Endodermal cell (in vitro differentiated cells): Measurements from ENCODE around the gene CDH26. TPM values are rescaled to one million over a fixed set of nuclear protein-coding genes. Genes with fewer than 3 reads are reported as not detected.
A peak's percentile ranks its signal among the peaks of the same experiment; 100 is the strongest.

Source experiments
- DNase-seq: peaks from one replicate; pipeline ENCODE4 v3.0.0-alpha.2; 2017
- H3K27ac ChIP-seq: 2 replicates; pipeline ENCODE4 v1.5.1; 2013; ENCODE audit warnings: mild to moderate bottlenecking, low read depth, low read length, moderate library complexity
- H3K27me3 ChIP-seq: 2 replicates; pipeline ENCODE4 v1.6.1; 2013; ENCODE audit warnings: mild to moderate bottlenecking, low read length, moderate library complexity; ENCODE audit not compliant: insufficient read depth, control insufficient read depth, poor library complexity, severe bottlenecking
- H3K36me3 ChIP-seq: 2 replicates; pipeline ENCODE4 v1.7.0; 2013; ENCODE audit warnings: mild to moderate bottlenecking, low read length, moderate library complexity; ENCODE audit not compliant: control insufficient read depth, insufficient read depth
- H3K4me1 ChIP-seq: one replicate; pipeline ENCODE4 v1.7.0; 2013; ENCODE audit warnings: low read length; ENCODE audit not compliant: control insufficient read depth, insufficient read depth
- H3K4me3 ChIP-seq: 2 replicates; pipeline ENCODE4 v1.5.1; 2013; ENCODE audit warnings: mild to moderate bottlenecking, low read length, moderate library complexity
- H3K9ac ChIP-seq: 2 replicates; pipeline ENCODE4 v1.6.1; 2013; ENCODE audit warnings: mild to moderate bottlenecking, low read length, moderate library complexity; ENCODE audit not compliant: poor library complexity, severe bottlenecking; ENCODE audit errors: extremely low read depth
- H3K9me3 ChIP-seq: 2 replicates; pipeline ENCODE4 v1.6.1; 2013; ENCODE audit warnings: mild to moderate bottlenecking, low read length, moderate library complexity; ENCODE audit not compliant: control insufficient read depth
- H3K27ac Mint-ChIP-seq: 2 replicates; pipeline ENCODE4 v1.8.0; 2020; ENCODE audit warnings: mixed read lengths
- H3K27me3 Mint-ChIP-seq: 2 replicates; pipeline ENCODE4 v1.8.0; 2021; ENCODE audit warnings: mild to moderate bottlenecking, mixed read lengths; ENCODE audit not compliant: insufficient read depth
- H3K36me3 Mint-ChIP-seq: 2 replicates; pipeline ENCODE4 v1.8.0; 2020; ENCODE audit warnings: low read depth, mixed read lengths
- H3K4me1 Mint-ChIP-seq: 2 replicates; pipeline ENCODE4 v1.8.0; 2020; ENCODE audit warnings: mixed read lengths
- H3K4me3 Mint-ChIP-seq: 2 replicates; pipeline ENCODE4 v1.8.0; 2020; ENCODE audit warnings: mild to moderate bottlenecking, moderate library complexity, mixed read lengths
- H3K9me3 Mint-ChIP-seq: 2 replicates; pipeline ENCODE4 v1.8.0; 2020; ENCODE audit warnings: mild to moderate bottlenecking, mixed read lengths
- CTCF ChIP-seq: fragments of 200-600 bp; sonication (generic); conservative IDR thresholded peaks from 2 replicates; pipeline ENCODE4 v1.5.0; 2021; ENCODE audit warnings: antibody characterized with exemption, mild to moderate bottlenecking
- WGBS, 2 experiments: methylation state at CpG; one replicate each; pipeline versions ENCODE4 v1.1.5 to v1.1.7; 2013; ENCODE audit warnings: missing lambda C conversion rate in 2 of 2, mixed read lengths in 1 of 2; ENCODE audit not compliant: insufficient coverage in 1 of 2, insufficient read length in 1 of 2; 5-methylcytosine and 5-hydroxymethylcytosine counted together
- total RNA-seq, 2 donors: library from RNA; stranded (reverse); fragmentation: NEBNext Ultra II Directional in 1 of 2; extraction: Animal tissue kit (Norgen Biotek cat#: 25700) in 1 of 2; gene quantifications; 2 replicates in 1 of 2; 3 replicates in 1 of 2; pipeline ENCODE4 v1.2.1, GENCODE V29; 2021

Gene CDH26
- total RNA-seq, 2 donors from 2014 or later = 0.97 to 2.0 TPM

- DNase-seq = no peak
- Histone ChIP-seq H3K4me1 (no peaks in the 10 kb centered on the region), H3K27me3 (no peaks in the 10 kb centered on the region), H3K36me3 (peaks cover 33% of the 10 kb centered on the region), H3K27ac (no peak overlapping the region), H3K9me3 (no peaks in the 10 kb centered on the region), H3K4me3 (no peak overlapping the region), H3K9ac (no peak overlapping the region)
- Mint-ChIP-seq H3K27me3 (peaks cover under 1% of the 10 kb centered on the region), H3K9me3 (no peaks in the 10 kb centered on the region), H3K4me3 (no peak overlapping the region), H3K4me1 (peaks cover 13% of the 10 kb centered on the region), H3K36me3 (peaks cover 24% of the 10 kb centered on the region), H3K27ac (peak overlapping the region; percentile 62)
- 83% methylated on average over 1 of the region's 2 CpGs; no CpG with 5 or more reads in 1 of the 2 experiments for WGBS, 2 experiments
- TF ChIP-seq CTCF = no peak
Observed at GRCh38 chr20:59945731-59946130, 12.5 kb upstream of the CDH26 start.

- Mint-ChIP-seq H3K9me3 (no peaks in the 10 kb centered on the region), H3K27me3 (peaks cover 9% of the 10 kb centered on the region), H3K4me1 (peaks cover 8% of the 10 kb centered on the region), H3K4me3 (no peak overlapping the region), H3K36me3 (peaks cover 20% of the 10 kb centered on the region), H3K27ac (no peak overlapping the region)
- WGBS, 2 experiments = 96 to 97% methylated on average over 7 to 8 of the region's 8 CpGs
- no peaks in the 10 kb centered on the region for H3K9me3 ChIP-seq
- no peak overlapping the region for H3K4me3 ChIP-seq
- H3K4me1 ChIP-seq = no peaks in the 10 kb centered on the region
- H3K27me3 ChIP-seq = no peaks in the 10 kb centered on the region
- H3K36me3 ChIP-seq = peaks cover 30% of the 10 kb centered on the region
- TF ChIP-seq CTCF = no peak
- no peak overlapping the region for H3K27ac ChIP-seq
- no peak for DNase-seq
- H3K9ac ChIP-seq = no peak overlapping the region
Observed at GRCh38 chr20:59947376-59947775, 10.8 kb upstream of the CDH26 start.

- Histone ChIP-seq H3K36me3 (peaks cover 22% of the 10 kb centered on the region), H3K27ac (no peak overlapping the region), H3K4me3 (no peak overlapping the region), H3K9ac (no peak overlapping the region), H3K27me3 (no peaks in the 10 kb centered on the region), H3K4me1 (no peaks in the 10 kb centered on the region), H3K9me3 (no peaks in the 10 kb centered on the region)
- Mint-ChIP-seq H3K9me3 (no peaks in the 10 kb centered on the region), H3K27me3 (peaks cover 13% of the 10 kb centered on the region), H3K4me1 (peaks cover 8% of the 10 kb centered on the region), H3K36me3 (peaks cover 19% of the 10 kb centered on the region), H3K4me3 (no peak overlapping the region), H3K27ac (no peak overlapping the region)
- TF ChIP-seq CTCF = no peak
- WGBS, 2 experiments = no CpG with 5 or more reads among the region's 1 CpG
- DNase-seq = no peak
Observed at GRCh38 chr20:59948212-59948611, 10.0 kb upstream of the CDH26 start.
